Measurements from ENCODE around the gene STXBP5. TPM values are rescaled to one million over a fixed set of nuclear protein-coding genes. Genes with fewer than 3 reads are reported as not detected.

STXBP5 gene
- total RNA-seq, 1 donor from 2014 or later: 26.9 TPM

DNA sequence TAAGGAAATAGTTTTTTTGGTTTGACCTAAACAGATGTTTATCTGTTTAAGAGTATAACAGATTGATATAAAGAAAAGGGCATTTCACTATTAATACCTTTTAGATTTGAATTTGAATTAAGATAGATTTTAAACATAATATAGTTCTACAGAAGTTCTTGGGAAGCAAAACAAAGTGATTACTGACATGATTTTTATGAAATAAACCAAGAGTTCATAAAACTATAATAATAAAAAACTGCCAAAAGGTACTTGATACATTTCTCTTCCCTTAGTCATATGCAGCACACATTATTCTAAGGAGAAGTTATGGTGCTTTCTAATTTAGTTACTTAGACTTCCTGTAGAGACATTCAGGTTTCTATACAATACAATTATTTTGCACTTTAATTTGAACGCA is 9.6 kb downstream of the STXBP5 start:
- Mint-ChIP-seq H3K4me1 (ENCODE audit: unreplicated experiment) (peaks cover 11% of the 10 kb centered on the region), H3K27ac (ENCODE audit: unreplicated experiment) (no peak overlapping the region), H3K9me3 (ENCODE audit: unreplicated experiment) (no peaks in the 10 kb centered on the region), H3K4me3 (ENCODE audit: unreplicated experiment) (no peak overlapping the region), H3K27me3 (ENCODE audit: unreplicated experiment) (peaks cover 3% of the 10 kb centered on the region), H3K36me3 (ENCODE audit: low read depth, unreplicated experiment) (no peaks in the 10 kb centered on the region)
- no peak for TF ChIP-seq CTCF (IDR thresholded peaks at IDR 0.05; ENCODE audit: unreplicated experiment)
- DNase-seq (ENCODE audit: low spot score): no peak

- Mint-ChIP-seq H3K27ac (ENCODE audit: unreplicated experiment) (no peak overlapping the region), H3K9me3 (ENCODE audit: unreplicated experiment) (no peaks in the 10 kb centered on the region), H3K4me3 (ENCODE audit: unreplicated experiment) (no peak overlapping the region), H3K27me3 (ENCODE audit: unreplicated experiment) (peaks cover 3% of the 10 kb centered on the region), H3K36me3 (ENCODE audit: low read depth, unreplicated experiment) (no peaks in the 10 kb centered on the region), H3K4me1 (ENCODE audit: unreplicated experiment) (peaks cover 18% of the 10 kb centered on the region)
- no peak for TF ChIP-seq CTCF (IDR thresholded peaks at IDR 0.05; ENCODE audit: unreplicated experiment)
- DNase-seq (ENCODE audit: low spot score): no peak
These were observed 10.3 kb downstream of the STXBP5 start for GRCh38 chr6:147214248-147215227.

- DNase-seq (ENCODE audit: low spot score): no peak
- Mint-ChIP-seq H3K27me3 (ENCODE audit: unreplicated experiment) (no peaks in the 10 kb centered on the region), H3K4me1 (ENCODE audit: unreplicated experiment) (peaks cover 32% of the 10 kb centered on the region), H3K9me3 (ENCODE audit: unreplicated experiment) (no peaks in the 10 kb centered on the region), H3K27ac (ENCODE audit: unreplicated experiment) (peak overlapping the region; percentile 42), H3K4me3 (ENCODE audit: unreplicated experiment) (no peak overlapping the region), H3K36me3 (ENCODE audit: low read depth, unreplicated experiment) (no peaks in the 10 kb centered on the region)
- no peak for TF ChIP-seq CTCF (IDR thresholded peaks at IDR 0.05; ENCODE audit: unreplicated experiment)
These were observed 12.7 kb downstream of the STXBP5 start for GRCh38 chr6:147216915-147217314.

- Mint-ChIP-seq H3K36me3 (ENCODE audit: low read depth, unreplicated experiment) (no peaks in the 10 kb centered on the region), H3K27me3 (ENCODE audit: unreplicated experiment) (no peaks in the 10 kb centered on the region), H3K27ac (ENCODE audit: unreplicated experiment) (no peak overlapping the region), H3K4me3 (ENCODE audit: unreplicated experiment) (no peak overlapping the region), H3K4me1 (ENCODE audit: unreplicated experiment) (peaks cover 34% of the 10 kb centered on the region), H3K9me3 (ENCODE audit: unreplicated experiment) (no peaks in the 10 kb centered on the region)
- no peak for DNase-seq (ENCODE audit: low spot score)
- TF ChIP-seq CTCF (IDR thresholded peaks at IDR 0.05; ENCODE audit: unreplicated experiment): no peak
These were observed 13.7 kb downstream of the STXBP5 start for GRCh38 chr6:147217840-147218404.

DNA sequence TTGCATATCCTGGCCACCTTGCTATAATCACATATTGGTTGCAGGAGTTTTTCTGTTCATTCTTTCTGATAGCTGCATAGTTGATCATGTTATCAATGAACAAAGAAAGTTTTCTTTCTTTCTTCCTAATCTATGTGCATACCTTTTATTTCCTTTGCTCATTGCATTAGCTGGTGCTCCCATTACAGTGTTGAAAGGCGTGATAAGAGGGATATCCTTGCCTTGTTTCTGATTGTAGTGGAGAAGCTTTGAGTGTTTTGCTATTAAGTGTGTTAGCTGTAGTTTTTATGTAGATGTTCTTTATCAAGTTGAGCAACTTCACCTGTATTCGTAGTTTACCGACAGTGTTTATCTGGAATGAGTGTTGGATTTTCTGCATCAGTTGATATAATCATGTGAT is 14.6 kb downstream of the STXBP5 start:
- Mint-ChIP-seq H3K4me3 (ENCODE audit: unreplicated experiment) (no peak overlapping the region), H3K36me3 (ENCODE audit: low read depth, unreplicated experiment) (peaks cover 2% of the 10 kb centered on the region), H3K27me3 (ENCODE audit: unreplicated experiment) (no peaks in the 10 kb centered on the region), H3K4me1 (ENCODE audit: unreplicated experiment) (peaks cover 40% of the 10 kb centered on the region), H3K27ac (ENCODE audit: unreplicated experiment) (peak overlapping the region; percentile 9), H3K9me3 (ENCODE audit: unreplicated experiment) (no peaks in the 10 kb centered on the region)
- no peak for TF ChIP-seq CTCF (IDR thresholded peaks at IDR 0.05; ENCODE audit: unreplicated experiment)
- no peak for DNase-seq (ENCODE audit: low spot score)
